Thyroid gland (tissue), 4 donors: ENCODE measurements around the gene RIC3. TPM values are rescaled to one million over a fixed set of nuclear protein-coding genes. Genes with fewer than 3 reads are reported as not detected.

ENCODE experiments used
- DNase-seq, 2 donors: peaks; one replicate each; pipeline ENCODE4 v3.0.0-alpha.2; 2019
- H3K27ac ChIP-seq, 3 donors: fragments of 200-600 bp; sonication (generic); 1 replicate in 2 of 3; 2 replicates in 1 of 3; pipeline ENCODE4 v1.5.1; 2016 to 2019; ENCODE audit warnings: mild to moderate bottlenecking in 1 of 3, moderate library complexity in 1 of 3
- H3K27me3 ChIP-seq: fragments of 200-600 bp; sonication (generic); one replicate; pipeline ENCODE4 v1.5.1; 2019
- H3K36me3 ChIP-seq, 2 donors: fragments of 200-600 bp; sonication (generic); one replicate each; pipeline ENCODE4 v1.5.1; 2016 to 2019
- H3K4me1 ChIP-seq, 2 donors: fragments of 200-600 bp; sonication (generic); one replicate each; pipeline ENCODE4 v1.5.1; 2017 to 2019
- H3K4me3 ChIP-seq, 3 donors: fragments of 200-600 bp; sonication (generic); replicated peaks in 1 of 3; 1 replicate in 2 of 3; 2 replicates in 1 of 3; pipeline ENCODE4 v1.5.1; 2016; ENCODE audit warnings: mild to moderate bottlenecking in 1 of 3
- H3K9me3 ChIP-seq: fragments of 200-600 bp; sonication (generic); one replicate; pipeline ENCODE4 v1.5.1; 2017
- POLR2A ChIP-seq, 2 donors: fragments of 450-650 bp; IDR thresholded peaks; one replicate each; pipeline ENCODE4 v1.6.1; 2017; ENCODE audit warnings: antibody characterized with exemption in 2 of 2, mild to moderate bottlenecking in 2 of 2, moderate library complexity in 1 of 2
- WGBS, 2 donors: methylation state at CpG; one replicate each; pipeline ENCODE4 v1.1.5; 2017; 5-methylcytosine and 5-hydroxymethylcytosine counted together
- intact Hi-C: fragments of 100-400 bp; cut with DNase I; formaldehyde crosslinking; loops from one replicate; pipeline ENCODE4 v1.15.1; 2023
- total RNA-seq, 4 donors: library from RNA; depleted of rRNA; stranded (reverse); fragments of >200 nt; gene quantifications; one replicate each; pipeline ENCODE4 v1.2.3, GENCODE V29; 2016
- TF ChIP-seq, protein P1 (sequence below), 6 experiments: fragments of 200-600 bp in 3 of 6; fragments of 450-650 bp in 3 of 6; sonication (generic) in 3 of 6; IDR thresholded peaks; one replicate each; pipeline ENCODE4 v1.5.1; 2016 to 2019; ENCODE audit warnings: antibody characterized with exemption in 6 of 6, mild to moderate bottlenecking in 2 of 6, inconsistent platforms in 1 of 6, moderate library complexity in 1 of 6

RIC3 gene
- total RNA-seq, 4 donors from 2014 or later, result 38.2 to 96.9 (median 46.9) TPM

DNA sequence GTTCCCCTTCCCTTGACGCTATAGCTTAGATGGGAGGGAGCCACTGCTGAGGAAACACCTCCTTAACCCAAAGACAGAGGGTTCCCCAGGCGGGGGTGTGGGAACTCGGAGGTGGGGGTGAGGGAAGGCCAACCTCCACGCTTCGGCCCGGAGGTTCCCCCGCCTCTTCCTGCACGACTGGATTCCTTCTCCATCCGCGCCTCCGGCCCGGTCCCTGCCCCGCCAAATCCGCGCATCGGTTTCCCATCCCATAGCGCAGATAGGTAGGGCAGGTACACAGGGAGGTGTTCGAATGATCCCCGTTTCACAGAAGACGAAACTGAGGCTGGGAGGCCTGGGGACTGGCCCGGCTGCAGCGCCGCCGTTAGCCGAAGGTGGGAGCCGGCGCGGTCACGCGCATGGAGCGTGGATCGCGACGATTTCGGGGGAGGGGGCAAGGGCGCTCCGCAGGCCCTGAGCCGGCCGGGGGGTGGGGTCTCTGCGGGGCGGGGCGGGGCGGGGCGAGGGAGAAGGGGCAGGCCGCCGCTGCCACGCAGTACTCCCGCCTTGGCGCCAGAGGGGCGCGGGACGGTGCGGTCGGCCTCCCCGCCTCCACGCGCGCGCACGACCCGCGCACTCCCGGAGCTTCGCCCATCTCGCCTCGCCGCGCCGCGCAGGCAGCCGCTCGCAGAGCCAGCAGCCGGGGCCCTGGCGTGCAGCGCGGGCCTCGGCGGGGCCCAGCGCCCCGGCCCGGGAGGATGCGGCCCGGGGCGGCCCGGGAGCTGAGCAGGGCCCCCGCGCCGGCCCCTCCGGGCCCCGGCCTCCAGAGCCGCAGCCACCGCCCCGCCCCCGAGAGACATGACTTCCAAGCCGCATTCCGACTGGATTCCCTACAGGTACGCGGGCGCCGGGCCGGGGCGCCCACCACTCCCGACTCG, 87.9 kb downstream of the RIC3 start, which contains the start of gene TUB:
TSS of gene TUB (plus strand) at position 538 of the 917 bp plus-strand sequence. CDS start at position 838, 300 bp downstream.
- Histone ChIP-seq H3K4me3 (peak within 1 kb of the TSS; percentile 29 to 67 (median 38)), H3K4me1 (peaks cover 9 to 38% of the 10 kb centered on the region in 2 donors), H3K27ac (peak within 1 kb of the TSS in 1 of 3 donors; percentile 37), H3K9me3 (no peaks in the 10 kb centered on the region), H3K36me3 (no peaks in the 10 kb centered on the region), H3K27me3 (no peaks in the 10 kb centered on the region)
- WGBS, 2 donors, result 0 to 2% methylated on average over 5 to 19 of the region's 104 CpGs
- intact Hi-C loops, result no loop called here
- TF ChIP-seq, protein P1, sequence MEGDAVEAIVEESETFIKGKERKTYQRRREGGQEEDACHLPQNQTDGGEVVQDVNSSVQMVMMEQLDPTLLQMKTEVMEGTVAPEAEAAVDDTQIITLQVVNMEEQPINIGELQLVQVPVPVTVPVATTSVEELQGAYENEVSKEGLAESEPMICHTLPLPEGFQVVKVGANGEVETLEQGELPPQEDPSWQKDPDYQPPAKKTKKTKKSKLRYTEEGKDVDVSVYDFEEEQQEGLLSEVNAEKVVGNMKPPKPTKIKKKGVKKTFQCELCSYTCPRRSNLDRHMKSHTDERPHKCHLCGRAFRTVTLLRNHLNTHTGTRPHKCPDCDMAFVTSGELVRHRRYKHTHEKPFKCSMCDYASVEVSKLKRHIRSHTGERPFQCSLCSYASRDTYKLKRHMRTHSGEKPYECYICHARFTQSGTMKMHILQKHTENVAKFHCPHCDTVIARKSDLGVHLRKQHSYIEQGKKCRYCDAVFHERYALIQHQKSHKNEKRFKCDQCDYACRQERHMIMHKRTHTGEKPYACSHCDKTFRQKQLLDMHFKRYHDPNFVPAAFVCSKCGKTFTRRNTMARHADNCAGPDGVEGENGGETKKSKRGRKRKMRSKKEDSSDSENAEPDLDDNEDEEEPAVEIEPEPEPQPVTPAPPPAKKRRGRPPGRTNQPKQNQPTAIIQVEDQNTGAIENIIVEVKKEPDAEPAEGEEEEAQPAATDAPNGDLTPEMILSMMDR (IDR thresholded peaks at IDR 0.05), result no peak
- peak in 1 of 2 donors; percentile 36 for TF ChIP-seq POLR2A (IDR thresholded peaks at IDR 0.05)
- DNase-seq, result peak; percentile 37 to 45

DNA sequence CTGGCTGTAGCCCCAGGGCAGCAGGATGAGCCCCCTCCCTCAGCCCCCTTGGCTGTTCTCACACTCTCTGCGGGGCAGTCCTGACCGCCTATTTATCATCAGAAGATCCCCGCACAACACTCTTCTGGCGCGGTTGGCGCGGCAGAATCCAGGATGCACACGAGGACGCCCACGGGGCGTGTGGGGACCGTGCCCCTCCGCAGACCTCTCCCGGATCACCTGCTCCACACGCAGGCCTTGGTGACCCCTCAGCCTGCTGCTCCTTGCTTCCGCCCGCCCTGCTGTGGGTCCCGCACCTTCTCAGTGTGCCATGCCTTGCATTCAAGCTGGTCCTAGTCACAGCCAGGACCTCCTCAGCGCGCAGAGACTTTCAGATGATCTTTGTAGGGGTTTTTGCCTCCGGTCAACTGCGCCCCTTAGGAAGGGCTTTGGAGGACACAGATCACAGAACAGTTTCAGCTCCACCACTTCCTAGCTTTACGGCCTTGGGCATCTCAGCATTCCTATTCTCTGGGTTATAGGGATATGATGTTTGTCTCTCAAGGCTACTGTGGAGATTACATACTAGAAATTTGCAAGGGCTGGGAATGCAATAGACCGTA, 88.7 kb downstream of the RIC3 start:
- DNase-seq, result no peak
- intact Hi-C loops, result no loop called here
- 85 to 86% methylated on average over 18 to 24 of the region's 24 CpGs for WGBS, 2 donors
- peaks cover 9 to 33% of the 10 kb centered on the region in 2 donors for H3K4me1 ChIP-seq
- no peaks in the 10 kb centered on the region for H3K36me3 ChIP-seq
- peak overlapping the region in 1 of 3 donors; percentile 67 for H3K4me3 ChIP-seq
- no peak for TF ChIP-seq POLR2A (IDR thresholded peaks at IDR 0.05)
- TF ChIP-seq, protein P1 (IDR thresholded peaks at IDR 0.05), result no peak
- no peaks in the 10 kb centered on the region for H3K27me3 ChIP-seq
- peak overlapping the region in 1 of 3 donors; percentile 37 for H3K27ac ChIP-seq
- no peaks in the 10 kb centered on the region for H3K9me3 ChIP-seq

DNA sequence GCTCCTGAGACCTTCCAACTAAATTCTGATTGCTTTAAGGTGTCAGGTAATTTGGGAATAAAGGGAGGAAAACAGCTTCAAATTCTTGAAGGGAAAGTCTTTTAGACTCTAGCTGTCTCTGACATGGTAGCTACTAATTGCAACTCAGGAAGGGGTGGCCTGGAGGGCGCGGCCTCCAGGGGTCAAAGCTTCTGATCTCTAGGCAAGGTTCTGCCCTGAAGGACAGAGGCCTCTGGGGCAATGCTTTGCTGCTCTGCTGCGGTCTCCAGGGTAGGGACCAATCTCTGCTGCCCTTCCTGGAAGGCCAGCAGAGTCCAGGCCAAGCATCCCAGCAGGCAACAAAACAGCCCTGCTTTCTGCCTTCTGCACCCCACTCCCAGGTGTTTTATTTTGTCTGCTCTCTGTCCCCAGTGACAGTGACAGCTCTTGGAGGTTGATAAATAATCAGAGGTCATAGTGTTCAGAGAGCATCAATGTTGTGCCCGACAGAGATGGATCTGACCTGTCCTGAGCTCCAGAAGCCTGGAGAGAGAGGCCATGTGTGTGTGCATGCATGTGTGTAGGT, 89.6 kb downstream of the RIC3 start:
- TF ChIP-seq, protein P1 (IDR thresholded peaks at IDR 0.05), result no peak
- TF ChIP-seq POLR2A (IDR thresholded peaks at IDR 0.05), result no peak

DNA sequence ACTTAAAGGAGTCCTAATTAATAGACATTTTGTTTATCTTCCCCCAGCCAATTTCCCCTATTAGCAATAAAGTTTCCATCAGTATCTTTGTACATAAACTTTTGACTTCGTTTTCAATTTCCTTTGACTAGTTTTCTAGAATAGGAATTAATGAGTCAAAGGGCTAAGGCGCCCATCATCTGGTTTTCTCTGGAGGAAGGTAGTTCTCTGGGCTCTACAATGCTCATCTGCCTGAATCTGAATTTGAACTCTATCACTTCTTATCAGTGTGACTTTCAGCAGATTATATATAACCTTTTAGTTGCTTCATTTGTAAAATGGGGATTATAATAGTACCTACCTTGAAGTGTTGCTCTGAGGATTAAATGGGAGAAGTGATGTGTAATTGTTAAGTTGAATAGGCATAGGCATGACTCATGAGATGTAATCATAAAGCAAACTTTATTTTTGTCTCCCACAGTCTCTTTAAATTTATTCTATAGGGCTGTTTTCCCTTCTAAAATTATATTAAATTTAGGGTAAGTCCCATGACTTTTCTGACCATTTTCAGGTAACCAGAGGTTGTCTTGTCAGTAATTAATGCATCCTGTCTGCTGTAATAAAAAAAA, 93.6 kb downstream of the RIC3 start:
- Histone ChIP-seq H3K27ac (no peak overlapping the region), H3K27me3 (no peaks in the 10 kb centered on the region), H3K4me1 (peaks cover 0 to 4% of the 10 kb centered on the region in 2 donors), H3K4me3 (no peak overlapping the region), H3K9me3 (no peaks in the 10 kb centered on the region), H3K36me3 (no peaks in the 10 kb centered on the region)
- intact Hi-C loops, result no loop called here
- DNase-seq, result no peak
- 78 to 81% methylated on average over 2 of the region's 2 CpGs for WGBS, 2 donors
- TF ChIP-seq, protein P1 (IDR thresholded peaks at IDR 0.05), result no peak
- no peak for TF ChIP-seq POLR2A (IDR thresholded peaks at IDR 0.05)

More for the DNA sequence above, 89.6 kb downstream of the RIC3 start:
- intact Hi-C loops, result no loop called here
- Histone ChIP-seq H3K4me3 (no peak overlapping the region), H3K36me3 (no peaks in the 10 kb centered on the region), H3K4me1 (peaks cover 9 to 26% of the 10 kb centered on the region in 2 donors), H3K9me3 (no peaks in the 10 kb centered on the region), H3K27ac (no peak overlapping the region), H3K27me3 (no peaks in the 10 kb centered on the region)
- DNase-seq, result no peak
- 84 to 98% methylated on average over 3 to 4 of the region's 4 CpGs for WGBS, 2 donors
